H1 (cell line): ENCODE measurements around the gene AFF4. TPM values are rescaled to one million over a fixed set of nuclear protein-coding genes. Genes with fewer than 3 reads are reported as not detected.

ENCODE experiments used
- CTCF ChIA-PET: fragments of 300-600 bp; sonication (Branson Sonifier 250); formaldehyde crosslinking; loops from one replicate; lab custom pipeline; 2021; ENCODE audit not compliant: partially characterized antibody; lab: Charles Lee
- POLR2A ChIA-PET: fragments of 300-600 bp; sonication (Branson Sonifier 250); formaldehyde crosslinking; loops from one replicate; lab custom pipeline; 2021; ENCODE audit warnings: inconsistent platforms; ENCODE audit not compliant: partially characterized antibody; lab: Charles Lee
- DNase-seq, 2 experiments: peaks; one replicate each; pipeline versions ENCODE4 v3.0.0 to v3.0.0-alpha.2; 2010 to 2022; ENCODE audit warnings: low spot score in 2 of 2, low read depth in 1 of 2, mixed read lengths in 1 of 2
- FAIRE-seq: peaks from 2 replicates; lab custom pipeline; 2011; peaks lifted over from hg19 to GRCh38; lab: Jason Lieb, UNC
- H2AFZ ChIP-seq: 2 replicates; pipeline ENCODE4 v1.8.1; 2012; ENCODE audit warnings: low read length, inconsistent platforms
- H2AK5ac ChIP-seq: 2 replicates; pipeline ENCODE4 v1.6.1; 2013; ENCODE audit warnings: low read depth, low read length
- H2BK120ac ChIP-seq: replicated peaks from 2 replicates; pipeline ENCODE3; 2013; ENCODE audit warnings: low read depth, low read length, inconsistent platforms
- H2BK12ac ChIP-seq: 2 replicates; pipeline ENCODE4 v1.6.1; 2013; ENCODE audit warnings: low read depth, low read length
- H2BK15ac ChIP-seq: 2 replicates; pipeline ENCODE4 v1.6.1; 2013; ENCODE audit warnings: low read length
- H2BK20ac ChIP-seq: 2 replicates; pipeline ENCODE4 v1.6.1; 2013; ENCODE audit warnings: low read length
- H2BK5ac ChIP-seq: 2 replicates; pipeline ENCODE4 v1.6.1; 2013; ENCODE audit warnings: low read depth, low read length
- H3K14ac ChIP-seq: 2 replicates; pipeline ENCODE4 v1.6.1; 2013; ENCODE audit warnings: inconsistent platforms; ENCODE audit not compliant: insufficient read length
- H3K18ac ChIP-seq: 2 replicates; pipeline ENCODE4 v1.6.1; 2013; ENCODE audit warnings: low read length; ENCODE audit errors: extremely low read depth
- H3K23ac ChIP-seq: 2 replicates; pipeline ENCODE4 v1.6.1; 2013; ENCODE audit warnings: inconsistent platforms; ENCODE audit not compliant: insufficient read length
- H3K23me2 ChIP-seq: 2 replicates; pipeline ENCODE4 v1.6.1; 2013; ENCODE audit warnings: low read depth, low read length
- H3K27ac ChIP-seq: 2 replicates; pipeline ENCODE4 v1.6.1; 2011; ENCODE audit warnings: low read depth, low read length, inconsistent platforms
- H3K27me3 ChIP-seq, 4 experiments: replicated peaks in 1 of 4; 1 replicate in 1 of 4; 2 replicates in 3 of 4; pipeline versions ENCODE4 v1.6.1 to v1.8.1; 2011 to 2013; ENCODE audit warnings: low read length in 3 of 4, mild to moderate bottlenecking in 3 of 4, inconsistent platforms in 2 of 4, mixed read lengths in 2 of 4, moderate library complexity in 1 of 4; ENCODE audit not compliant: control insufficient read depth in 3 of 4, insufficient read depth in 3 of 4; ENCODE audit errors: extremely low read depth in 1 of 4
- H3K36me3 ChIP-seq, 4 experiments: 2 replicates each; pipeline versions ENCODE4 v1.6.1 to v1.8.1; 2011 to 2013; ENCODE audit warnings: mild to moderate bottlenecking in 4 of 4, low read length in 3 of 4, moderate library complexity in 2 of 4, control low read depth in 1 of 4, inconsistent platforms in 1 of 4; ENCODE audit not compliant: insufficient read depth in 4 of 4, control insufficient read depth in 2 of 4
- H3K4ac ChIP-seq: replicated peaks from 2 replicates; pipeline ENCODE3; 2013; ENCODE audit warnings: low read length, low read depth, mixed read lengths, inconsistent platforms; ENCODE audit not compliant: insufficient read length
- H3K4me1 ChIP-seq, 4 experiments: replicated peaks in 1 of 4; 1 replicate in 1 of 4; 2 replicates in 3 of 4; pipeline versions ENCODE4 v1.6.1 to v1.8.1; 2011 to 2013; ENCODE audit warnings: low read length in 3 of 4, inconsistent platforms in 2 of 4, mixed read lengths in 1 of 4; ENCODE audit not compliant: insufficient read depth in 4 of 4, control insufficient read depth in 3 of 4
- H3K4me2 ChIP-seq, 2 experiments: 2 replicates each; pipeline versions ENCODE4 v1.6.1 to v1.8.1; 2011 to 2013; ENCODE audit warnings: low read depth in 2 of 2, low read length in 2 of 2, control low read depth in 1 of 2, inconsistent platforms in 1 of 2, mild to moderate bottlenecking in 1 of 2; ENCODE audit not compliant: insufficient read depth in 1 of 2
- H3K4me3 ChIP-seq, 4 experiments: fragments of 200-600, 300-600 bp in 1 of 4; sonication (generic), shearing (Covaris generic), sonication (Bioruptor Twin) in 1 of 4; 2 replicates each; pipeline versions ENCODE4 v1.5.1 to v1.8.1; 2011 to 2016; ENCODE audit warnings: low read length in 4 of 4, low read depth in 3 of 4, control low read depth in 2 of 4, inconsistent platforms in 2 of 4, mild to moderate bottlenecking in 2 of 4, mixed read lengths in 1 of 4, moderate library complexity in 1 of 4; ENCODE audit not compliant: insufficient read depth in 2 of 4; ENCODE audit errors: extremely low read depth in 1 of 4
- H3K56ac ChIP-seq: replicated peaks from 2 replicates; pipeline ENCODE3; 2013; ENCODE audit warnings: low read depth, mild to moderate bottlenecking, mixed read lengths, low read length, inconsistent platforms; ENCODE audit not compliant: insufficient read length
- H3K79me1 ChIP-seq: 2 replicates; pipeline ENCODE4 v1.6.1; 2013; ENCODE audit warnings: low read depth, low read length, control low read depth
- H3K79me2 ChIP-seq, 2 experiments: 2 replicates each; pipeline versions ENCODE4 v1.6.1 to v1.8.1; 2012 to 2013; ENCODE audit warnings: low read length in 2 of 2, mild to moderate bottlenecking in 2 of 2, inconsistent platforms in 1 of 2; ENCODE audit not compliant: insufficient read depth in 2 of 2, control insufficient read depth in 1 of 2
- H3K9ac ChIP-seq, 4 experiments: replicated peaks in 1 of 4; 1 replicate in 1 of 4; 2 replicates in 3 of 4; pipeline versions ENCODE4 v1.6.1 to v1.8.1; 2011 to 2013; ENCODE audit warnings: low read depth in 3 of 4, low read length in 3 of 4, control low read depth in 2 of 4, mild to moderate bottlenecking in 2 of 4, moderate library complexity in 2 of 4, inconsistent platforms in 1 of 4; ENCODE audit errors: extremely low read depth in 1 of 4
- H3K9me3 ChIP-seq, 2 experiments: 2 replicates each; pipeline versions ENCODE4 v1.6.1 to v1.8.1; 2012 to 2013; ENCODE audit warnings: mild to moderate bottlenecking in 2 of 2, moderate library complexity in 2 of 2, control low read depth in 1 of 2, inconsistent platforms in 1 of 2, low read depth in 1 of 2, low read length in 1 of 2, mixed read lengths in 1 of 2; ENCODE audit not compliant: insufficient read depth in 2 of 2
- H4K20me1 ChIP-seq, 2 experiments: replicated peaks in 1 of 2; 2 replicates each; pipeline versions ENCODE3 to v1.8.1; 2011 to 2013; ENCODE audit warnings: inconsistent platforms in 2 of 2, low read length in 2 of 2, mild to moderate bottlenecking in 1 of 2; ENCODE audit not compliant: insufficient read depth in 2 of 2, control insufficient read depth in 1 of 2
- H4K5ac ChIP-seq: 2 replicates; pipeline ENCODE4 v1.6.1; 2013; ENCODE audit warnings: low read length, low read depth, mixed read lengths, inconsistent platforms; ENCODE audit not compliant: insufficient read length
- H4K8ac ChIP-seq: 2 replicates; pipeline ENCODE4 v1.8.0; 2013; ENCODE audit warnings: mild to moderate bottlenecking, moderate library complexity, low read length, inconsistent platforms; ENCODE audit not compliant: insufficient read depth; ENCODE audit errors: extremely low read depth
- H4K91ac ChIP-seq: replicated peaks from 2 replicates; pipeline ENCODE3; 2013; ENCODE audit warnings: low read length, mixed read lengths, inconsistent platforms; ENCODE audit not compliant: insufficient read length
- CBX8 ChIP-seq: fragments of 300-800, 300-1000 bp; sonication (generic); IDR thresholded peaks from 2 replicates; pipeline ENCODE4 v1.7.1; 2016; ENCODE audit warnings: low read depth, low read length, borderline replicate concordance
- MAFK ChIP-seq: IDR thresholded peaks from 2 replicates; pipeline ENCODE4 v1.6.1; 2012; ENCODE audit warnings: low read depth, mild to moderate bottlenecking, improper control_type of control experiment, low read length
- PHF8 ChIP-seq: fragments of 200-600 bp; sonication (generic); conservative IDR thresholded peaks from 2 replicates; pipeline ENCODE4 v1.7.1; 2012; ENCODE audit warnings: low read depth, mild to moderate bottlenecking, inconsistent platforms, low read length, moderate library complexity
- ZNF274 ChIP-seq: IDR thresholded peaks from 2 replicates; pipeline ENCODE4 v1.7.0; 2012; ENCODE audit warnings: low read length, borderline replicate concordance; ENCODE audit errors: extremely low read depth
- WGBS, 2 experiments: shearing (Covaris generic) in 1 of 2; methylation state at CpG; one replicate each; pipeline versions ENCODE4 v1.1.6 to v1.1.7; 2013 to 2015; ENCODE audit warnings: low lambda C conversion rate in 2 of 2, mixed read lengths in 2 of 2, inconsistent platforms in 1 of 2, low coverage in 1 of 2, missing lambda C conversion rate in 1 of 2; ENCODE audit not compliant: insufficient replicate concordance in 2 of 2, insufficient coverage in 1 of 2, insufficient read length in 1 of 2; ENCODE audit errors: extremely low coverage in 1 of 2, missing lambda C conversion rate in 1 of 2; 5-methylcytosine and 5-hydroxymethylcytosine counted together
- polyA plus RNA-seq, 7 experiments: library from polyadenylated mRNA; depleted of rRNA in 3 of 7; stranded (reverse) in 5 of 7; unstranded in 2 of 7; fragments of >200 nt in 5 of 7; fragments of 200-250 nt in 2 of 7; gene quantifications; 1 replicate in 5 of 7; 2 replicates in 1 of 7; 4 replicates in 1 of 7; pipeline versions ENCODE4 v1.2.1 to v1.2.3, GENCODE V29; 2011 to 2013; ENCODE audit warnings: missing spikeins in 2 of 7, mixed read lengths in 2 of 7
- total RNA-seq: library from RNA; stranded (reverse); fragmentation: NEBNext Ultra II Directional; extraction: Animal tissue kit (Norgen Biotek cat#: 25700); gene quantifications from 2 replicates; pipeline ENCODE4 v1.2.1, GENCODE V29; 2021

AFF4 gene
- total and polyA plus RNA-seq, 2 of the 8 experiments (the other 6 are each of a cell fraction or from before 2014, with no cell fraction given): 12.0 to 61.4 TPM

DNA sequence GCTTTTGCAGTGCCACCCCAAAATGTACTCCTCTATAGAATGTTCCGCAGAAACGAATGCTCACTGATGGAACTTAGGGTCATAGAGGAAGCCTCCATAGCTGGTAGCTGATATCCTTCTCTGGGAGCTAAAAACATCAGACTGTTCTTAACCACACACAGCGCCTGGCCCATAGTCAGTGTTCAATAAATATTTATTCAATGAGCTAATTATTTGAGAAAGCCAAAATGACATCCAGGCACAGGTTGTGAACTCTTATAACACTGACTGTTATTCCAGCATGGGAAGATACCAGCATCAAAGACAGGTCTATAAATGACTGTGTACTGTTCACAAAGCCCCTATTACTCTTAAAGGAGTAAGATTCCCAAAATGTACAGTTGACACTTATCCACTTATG lies 110.1 kb downstream of the AFF4 start:
- no peaks in the 10 kb centered on the region for H3K36me3 ChIP-seq
- CTCF ChIA-PET: interaction anchor here (1.8 to 32.2 kb wide), 3 partner anchors 8 to 24 kb away, joined by 4 to 465 read pairs (median 30); partner anchors contain the start of genes GDF9, SHROOM1 and UQCRQ
- no peak overlapping the region for H3K9ac ChIP-seq
- no peak overlapping the region for H3K23ac ChIP-seq
- H3K27ac ChIP-seq: no peak overlapping the region
- WGBS, 2 experiments: 86% methylated on average over 3 of the region's 3 CpGs; no CpG with 5 or more reads in 1 of the 2 experiments
- H3K18ac ChIP-seq: no peak overlapping the region
- H2BK15ac ChIP-seq: no peak overlapping the region
- H2BK12ac ChIP-seq: no peak overlapping the region
- no peaks in the 10 kb centered on the region for H3K27me3 ChIP-seq
- H2BK120ac ChIP-seq: no peak overlapping the region
- no peak overlapping the region for H3K56ac ChIP-seq
- POLR2A ChIA-PET: interaction anchor here (1.5 to 1.6 kb wide), 3 partner anchors 10 to 30 kb away, joined by 3 to 4 read pairs (median 3); partner anchors contain the start of genes GDF9 and UQCRQ
- H3K79me1 ChIP-seq: no peaks in the 10 kb centered on the region
- H3K23me2 ChIP-seq: no peaks in the 10 kb centered on the region
- H3K4me1 ChIP-seq: peaks cover 0 to 1% (median 0%) of the 10 kb centered on the region in 4 experiments; a peak in 1 of 7 replicates
- no peak overlapping the region for H2AK5ac ChIP-seq
- H3K4me3 ChIP-seq: no peak overlapping the region
- no peaks in the 10 kb centered on the region for H3K9me3 ChIP-seq
- H3K79me2 ChIP-seq: no peaks in the 10 kb centered on the region
- H4K5ac ChIP-seq: no peak overlapping the region
- H3K4ac ChIP-seq: no peak overlapping the region
- TF ChIP-seq ZNF274 (no peak), PHF8 (no peak), MAFK (no peak), CBX8 (no peak)
- no peak overlapping the region for H4K8ac ChIP-seq
- H2BK20ac ChIP-seq: no peak overlapping the region
- DNase-seq (no peak), FAIRE-seq (no peak)
- H2BK5ac ChIP-seq: no peak overlapping the region
- no peaks in the 10 kb centered on the region for H4K20me1 ChIP-seq
- H3K4me2 ChIP-seq: no peak overlapping the region
- H4K91ac ChIP-seq: no peak overlapping the region
- no peak overlapping the region for H3K14ac ChIP-seq
- no peak overlapping the region for H2AFZ ChIP-seq
